ENCODE data around the gene KLHL29. TPM values are rescaled to one million over a fixed set of nuclear protein-coding genes. Genes with fewer than 3 reads are reported as not detected.

The KLHL29 gene
- total RNA-seq, 1 experiment from 2014 or later: 12.2 TPM

DNA sequence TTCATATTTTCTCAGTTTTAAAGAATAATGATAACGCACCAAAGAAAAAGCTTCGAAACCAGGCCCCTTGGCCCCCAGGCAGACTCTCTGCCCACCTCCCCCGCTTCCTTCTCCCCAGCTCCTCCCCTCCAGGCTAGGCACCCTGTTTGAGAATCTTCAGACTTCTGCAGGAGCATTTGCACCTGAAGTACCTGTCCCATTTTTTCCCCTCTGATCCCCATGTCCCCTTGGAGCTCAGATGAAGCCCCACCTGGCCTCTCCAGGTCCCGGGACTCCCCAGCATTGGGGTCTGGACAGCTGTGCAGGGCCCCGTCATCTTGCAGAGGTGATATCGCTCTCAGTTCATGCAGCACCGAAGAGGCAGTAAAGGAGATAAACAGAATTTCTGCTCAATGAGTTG is 35.5 kb upstream of the KLHL29 start:
- Histone ChIP-seq H3K4me1 (ENCODE audit: insufficient read depth, low read length, poor library complexity, severe bottlenecking) (no peaks in the 10 kb centered on the region), H3K4me3 (ENCODE audit: low read depth, low read length, poor library complexity, severe bottlenecking) (no peak overlapping the region), H3K36me3 (ENCODE audit: insufficient read depth, low read length, poor library complexity, severe bottlenecking) (no peaks in the 10 kb centered on the region), H3K27ac (ENCODE audit: low read depth, low read length, poor library complexity, severe bottlenecking) (no peak overlapping the region), H3K27me3 (replicated peaks; ENCODE audit: insufficient read depth, low read depth, low read length, poor library complexity) (peaks cover 7% of the 10 kb centered on the region), H3K9me3 (ENCODE audit: low read depth, low read length, poor library complexity, severe bottlenecking) (no peaks in the 10 kb centered on the region)
- no TSS peak for BruUV-seq (replicated peaks)
- CTCF ChIA-PET: interaction anchor here (0.5 kb wide), 1 partner anchor 1431 kb away, joined by 3 read pairs; no protein-coding TSS in a partner anchor
- TF ChIP-seq, protein P1, sequence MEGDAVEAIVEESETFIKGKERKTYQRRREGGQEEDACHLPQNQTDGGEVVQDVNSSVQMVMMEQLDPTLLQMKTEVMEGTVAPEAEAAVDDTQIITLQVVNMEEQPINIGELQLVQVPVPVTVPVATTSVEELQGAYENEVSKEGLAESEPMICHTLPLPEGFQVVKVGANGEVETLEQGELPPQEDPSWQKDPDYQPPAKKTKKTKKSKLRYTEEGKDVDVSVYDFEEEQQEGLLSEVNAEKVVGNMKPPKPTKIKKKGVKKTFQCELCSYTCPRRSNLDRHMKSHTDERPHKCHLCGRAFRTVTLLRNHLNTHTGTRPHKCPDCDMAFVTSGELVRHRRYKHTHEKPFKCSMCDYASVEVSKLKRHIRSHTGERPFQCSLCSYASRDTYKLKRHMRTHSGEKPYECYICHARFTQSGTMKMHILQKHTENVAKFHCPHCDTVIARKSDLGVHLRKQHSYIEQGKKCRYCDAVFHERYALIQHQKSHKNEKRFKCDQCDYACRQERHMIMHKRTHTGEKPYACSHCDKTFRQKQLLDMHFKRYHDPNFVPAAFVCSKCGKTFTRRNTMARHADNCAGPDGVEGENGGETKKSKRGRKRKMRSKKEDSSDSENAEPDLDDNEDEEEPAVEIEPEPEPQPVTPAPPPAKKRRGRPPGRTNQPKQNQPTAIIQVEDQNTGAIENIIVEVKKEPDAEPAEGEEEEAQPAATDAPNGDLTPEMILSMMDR (conservative IDR thresholded peaks at IDR 0.05; ENCODE audit: low read depth, low read length): no peak
- no peak for TF ChIP-seq EZH2 (IDR thresholded peaks at IDR 0.05; ENCODE audit: borderline replicate concordance, low read depth, low read length, poor library complexity, severe bottlenecking)
- no peak for DNase-seq (ENCODE audit: low spot score)
- intact Hi-C loops (cut with micrococcal nuclease; ENCODE audit: unreplicated experiment): no loop called here
- POLR2A ChIA-PET (ENCODE audit: low non-redundant PET): no interaction called here

DNA sequence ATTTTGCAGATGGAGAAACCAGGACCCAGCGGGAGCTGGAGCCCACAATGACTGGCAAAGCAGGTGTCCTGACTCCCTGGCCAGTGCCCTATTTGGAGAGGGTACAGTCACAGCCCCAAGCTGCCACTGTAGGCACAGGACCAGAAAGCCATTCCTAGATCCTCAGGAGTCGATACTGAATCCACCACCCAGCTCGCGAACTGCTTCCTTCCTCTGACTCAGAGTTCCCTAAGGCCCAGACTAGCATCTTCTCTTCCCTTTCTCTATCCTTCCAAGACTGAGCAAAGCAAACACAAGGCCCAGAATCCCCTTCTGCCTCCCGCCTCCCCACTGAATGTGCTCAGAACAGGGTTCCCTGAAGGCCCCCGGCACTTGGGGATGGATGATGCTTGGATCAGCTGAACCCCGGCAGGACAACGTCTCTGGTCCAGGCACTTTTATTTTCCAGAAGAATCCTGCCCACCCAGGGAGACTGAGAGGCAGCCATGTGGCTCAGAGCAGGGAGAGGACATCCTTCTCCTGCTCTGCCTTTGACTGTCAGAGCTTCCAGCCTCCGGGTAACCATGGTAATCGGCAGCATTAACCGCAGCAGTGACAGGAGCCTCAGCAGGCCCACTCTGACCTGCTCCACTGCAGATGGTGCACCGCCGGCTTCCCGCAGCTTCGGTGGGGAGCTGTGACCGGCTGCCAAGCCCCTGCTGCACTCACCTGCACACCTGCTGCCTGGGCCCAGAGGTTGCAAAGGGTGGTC is 34.8 kb upstream of the KLHL29 start:
- no peak for TF ChIP-seq EZH2 (IDR thresholded peaks at IDR 0.05; ENCODE audit: borderline replicate concordance, low read depth, low read length, poor library complexity, severe bottlenecking)
- TF ChIP-seq, protein P1 (conservative IDR thresholded peaks at IDR 0.05; ENCODE audit: low read depth, low read length): no peak
- Histone ChIP-seq H3K27ac (ENCODE audit: low read depth, low read length, poor library complexity, severe bottlenecking) (no peak overlapping the region), H3K27me3 (replicated peaks; ENCODE audit: insufficient read depth, low read depth, low read length, poor library complexity) (peaks cover 7% of the 10 kb centered on the region), H3K4me1 (ENCODE audit: insufficient read depth, low read length, poor library complexity, severe bottlenecking) (no peaks in the 10 kb centered on the region), H3K36me3 (ENCODE audit: insufficient read depth, low read length, poor library complexity, severe bottlenecking) (no peaks in the 10 kb centered on the region), H3K4me3 (ENCODE audit: low read depth, low read length, poor library complexity, severe bottlenecking) (no peak overlapping the region), H3K9me3 (ENCODE audit: low read depth, low read length, poor library complexity, severe bottlenecking) (no peaks in the 10 kb centered on the region)
- BruUV-seq (replicated peaks): no TSS peak
- ChIA-PET POLR2A (ENCODE audit: low non-redundant PET) (no interaction called here), CTCF (interaction anchor here (0.5 kb wide), 1 partner anchor 1432 kb away, joined by 3 read pairs; no protein-coding TSS in a partner anchor)
- DNase-seq (ENCODE audit: low spot score): no peak
- intact Hi-C loops (cut with micrococcal nuclease; ENCODE audit: unreplicated experiment): loop anchor here (5.0 kb wide), 1 partner anchor 993 kb away; no protein-coding TSS in a partner anchor

DNA sequence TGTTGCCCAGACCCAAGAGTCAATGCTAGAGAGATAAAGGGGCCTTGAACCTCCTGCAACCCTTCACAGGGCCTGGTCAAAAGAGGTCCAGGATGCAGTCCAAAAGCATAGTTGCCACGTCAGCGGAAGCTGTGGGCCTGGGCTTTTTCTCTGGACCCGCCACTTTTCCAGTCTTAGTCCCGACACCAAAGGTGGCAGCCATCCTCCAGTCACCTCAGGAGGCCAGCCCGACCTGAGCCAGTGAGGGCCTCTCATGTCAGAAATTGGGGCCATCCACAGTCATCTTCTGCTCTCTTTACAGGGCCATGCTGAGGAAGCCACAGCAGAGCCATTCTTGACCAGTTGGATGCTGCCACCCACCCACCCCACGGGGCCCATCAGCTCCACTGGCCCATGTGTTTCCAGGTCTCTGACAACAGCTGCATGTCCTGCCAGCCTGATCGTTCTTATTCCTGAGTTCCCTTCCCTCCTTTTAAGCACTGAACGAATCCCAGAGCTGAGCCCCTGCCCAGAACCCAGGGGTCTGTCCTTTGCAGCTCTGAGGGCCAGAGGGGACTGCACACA is 34.1 kb upstream of the KLHL29 start:
- H3K27ac ChIP-seq (ENCODE audit: low read depth, low read length, poor library complexity, severe bottlenecking): no peak overlapping the region
- no peak for TF ChIP-seq EZH2 (IDR thresholded peaks at IDR 0.05; ENCODE audit: borderline replicate concordance, low read depth, low read length, poor library complexity, severe bottlenecking)
- no TSS peak for BruUV-seq (replicated peaks)
- no peaks in the 10 kb centered on the region for H3K36me3 ChIP-seq (ENCODE audit: insufficient read depth, low read length, poor library complexity, severe bottlenecking)
- ChIA-PET CTCF (interaction anchor here (0.7 kb wide), 1 partner anchor 269 kb away, joined by 3 read pairs; no protein-coding TSS in a partner anchor), POLR2A (ENCODE audit: low non-redundant PET) (no interaction called here)
- peaks cover 7% of the 10 kb centered on the region for H3K27me3 ChIP-seq (replicated peaks; ENCODE audit: insufficient read depth, low read depth, low read length, poor library complexity)
- intact Hi-C loops (cut with micrococcal nuclease; ENCODE audit: unreplicated experiment): loop anchor here (1.0 to 5.0 kb wide), 2 partner anchors 152 to 994 kb away; no protein-coding TSS in a partner anchor
- no peaks in the 10 kb centered on the region for H3K4me1 ChIP-seq (ENCODE audit: insufficient read depth, low read length, poor library complexity, severe bottlenecking)
- H3K4me3 ChIP-seq (ENCODE audit: low read depth, low read length, poor library complexity, severe bottlenecking): no peak overlapping the region
- H3K9me3 ChIP-seq (ENCODE audit: low read depth, low read length, poor library complexity, severe bottlenecking): no peaks in the 10 kb centered on the region
- DNase-seq (ENCODE audit: low spot score): no peak
